Ishikawa (cell line): ENCODE data around the gene HEATR1.

ENCODE experiments used
- CEBPB ChIP-seq: IDR thresholded peaks from 2 replicates; pipeline ENCODE4 v1.6.1; 2012
- CREB1 ChIP-seq: IDR thresholded peaks from 2 replicates; pipeline ENCODE4 v1.6.1; 2012; ENCODE audit warnings: low read depth
- EGR1 ChIP-seq: IDR thresholded peaks from 2 replicates; pipeline ENCODE4 v1.6.1; 2012
- EP300 ChIP-seq: IDR thresholded peaks from 2 replicates; pipeline ENCODE4 v1.6.1; 2012; ENCODE audit warnings: borderline replicate concordance
- FOXM1 ChIP-seq: IDR thresholded peaks from 2 replicates; pipeline ENCODE4 v1.6.1; 2012; ENCODE audit warnings: low read depth, borderline replicate concordance
- MAX ChIP-seq: IDR thresholded peaks from 2 replicates; pipeline ENCODE4 v1.6.1; 2012
- NFIC ChIP-seq: IDR thresholded peaks from 2 replicates; pipeline ENCODE4 v1.6.1; 2012
- RAD21 ChIP-seq: IDR thresholded peaks from 2 replicates; pipeline ENCODE4 v1.6.1; 2012; ENCODE audit warnings: low read depth
- REST ChIP-seq: IDR thresholded peaks from 2 replicates; pipeline ENCODE4 v1.6.1; 2012; ENCODE audit warnings: low read depth, mild to moderate bottlenecking
- TAF1 ChIP-seq: IDR thresholded peaks from 2 replicates; pipeline ENCODE4 v1.6.1; 2012; ENCODE audit warnings: low read depth, mild to moderate bottlenecking
- TCF12 ChIP-seq: IDR thresholded peaks from 2 replicates; pipeline ENCODE4 v1.6.1; 2012; ENCODE audit warnings: low read depth
- TEAD4 ChIP-seq: IDR thresholded peaks from 2 replicates; pipeline ENCODE4 v1.6.1; 2012
- YY1 ChIP-seq: IDR thresholded peaks from 2 replicates; pipeline ENCODE4 v1.6.1; 2012; ENCODE audit warnings: low read depth
- ZBTB7A ChIP-seq: IDR thresholded peaks from 2 replicates; pipeline ENCODE4 v1.6.1; 2012; ENCODE audit warnings: low read depth
- TF ChIP-seq, protein P1 (sequence below): IDR thresholded peaks from 2 replicates; pipeline ENCODE4 v1.6.1; 2012

Gene HEATR1

DNA sequence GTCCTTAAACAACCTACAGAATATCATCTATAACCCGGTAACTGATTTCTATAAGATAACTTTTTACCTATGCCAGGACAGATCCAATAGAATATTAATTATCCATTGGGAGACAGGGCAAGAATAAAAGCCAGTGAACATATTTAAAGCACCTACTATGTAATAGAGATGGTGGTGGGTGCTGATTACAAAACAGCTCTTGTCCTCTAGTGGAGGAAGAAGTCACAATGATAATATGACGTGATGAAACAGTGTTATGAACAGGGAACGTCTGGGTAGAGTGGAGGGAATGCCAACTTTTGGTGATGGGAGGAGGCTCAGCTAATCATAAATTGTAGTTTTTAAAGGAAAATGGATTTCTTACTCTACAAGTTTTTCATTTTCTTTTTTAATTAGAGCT, 78.2 kb downstream of the HEATR1 start:
- TF ChIP-seq MAX (no peak), TAF1 (no peak), CEBPB (no peak), RAD21 (no peak), NFIC (no peak), FOXM1 (no peak), CREB1 (no peak), REST (no peak), EP300 (no peak), ZBTB7A (no peak), TCF12 (no peak), EGR1 (no peak), YY1 (no peak), TEAD4 (no peak)
- TF ChIP-seq, protein P1, sequence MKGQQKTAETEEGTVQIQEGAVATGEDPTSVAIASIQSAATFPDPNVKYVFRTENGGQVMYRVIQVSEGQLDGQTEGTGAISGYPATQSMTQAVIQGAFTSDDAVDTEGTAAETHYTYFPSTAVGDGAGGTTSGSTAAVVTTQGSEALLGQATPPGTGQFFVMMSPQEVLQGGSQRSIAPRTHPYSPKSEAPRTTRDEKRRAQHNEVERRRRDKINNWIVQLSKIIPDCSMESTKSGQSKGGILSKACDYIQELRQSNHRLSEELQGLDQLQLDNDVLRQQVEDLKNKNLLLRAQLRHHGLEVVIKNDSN, result no peak

GRCh38 chr1:236524895-236525184, 79.5 kb downstream of the HEATR1 start:
- TF ChIP-seq, protein P1, result no peak
- no peak for TF ChIP-seq YY1
- TF ChIP-seq TAF1, result no peak

DNA sequence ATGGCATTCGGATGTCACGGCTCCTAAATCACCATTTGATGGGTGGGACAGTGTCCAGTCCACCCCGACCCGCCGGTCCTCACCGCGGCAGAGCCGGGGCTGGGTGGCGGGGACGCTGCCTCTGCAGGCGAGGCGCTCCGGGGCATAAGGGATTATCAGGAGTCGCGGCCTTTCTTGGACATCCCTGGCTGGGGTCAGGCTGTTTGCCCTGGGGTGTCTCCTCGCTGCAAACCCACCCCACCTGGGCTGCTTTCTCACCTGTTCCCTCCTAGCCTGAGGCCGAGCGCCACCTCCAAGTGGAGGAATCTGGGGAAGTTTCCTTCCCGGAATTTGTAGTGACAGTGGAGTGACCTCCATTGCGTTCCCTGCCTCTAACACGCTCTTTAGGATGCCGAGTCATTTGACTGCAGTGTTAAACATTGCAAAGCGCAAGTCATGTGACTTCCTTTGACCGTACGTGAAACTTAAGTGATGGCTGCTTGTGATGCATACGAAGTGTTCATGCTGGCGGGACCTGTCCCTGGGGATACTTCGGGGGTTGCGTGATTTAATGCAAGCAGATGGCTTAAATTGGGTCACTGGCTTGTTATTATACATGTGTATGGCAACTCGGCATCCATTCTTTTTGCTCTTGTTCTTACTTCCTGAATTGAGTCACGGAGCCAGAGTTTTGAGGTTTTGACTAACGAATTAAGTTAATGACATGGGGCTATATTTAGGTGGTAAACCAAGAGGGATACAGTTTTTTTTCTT, 80.0 kb downstream of the HEATR1 start:
- TF ChIP-seq CEBPB, result no peak
- no peak for TF ChIP-seq RAD21
- no peak for TF ChIP-seq TEAD4
- no peak; the same call in 1 of the 2 replicates for TF ChIP-seq TAF1
- TF ChIP-seq, protein P1, result peak; percentile 91
- no peak for TF ChIP-seq TCF12
- peak; percentile 66; the same call in 1 of the 2 replicates for TF ChIP-seq YY1

DNA sequence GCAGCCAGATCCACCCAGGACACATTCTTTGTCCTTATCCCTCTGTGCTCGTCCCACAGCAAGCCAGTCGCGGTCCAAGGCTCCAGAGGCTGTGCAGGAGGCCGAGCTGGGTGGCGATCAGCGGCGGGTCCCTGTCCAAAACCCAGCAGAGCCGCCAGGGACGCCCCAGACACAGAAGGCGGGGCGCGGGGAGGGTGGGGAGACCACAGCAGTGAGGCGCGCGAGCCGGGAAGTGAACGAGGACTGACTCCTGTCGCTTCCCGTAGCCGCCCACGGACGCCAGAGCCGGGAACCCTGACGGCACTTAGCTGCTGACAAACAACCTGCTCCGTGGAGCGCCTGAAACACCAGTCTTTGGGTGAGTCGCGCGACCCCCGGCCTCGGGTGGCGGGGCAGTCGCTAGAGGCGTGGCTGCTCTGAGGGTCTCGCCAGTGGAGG, 80.6 kb downstream of the HEATR1 start, which contains the start of gene LGALS8:
LGALS8 (plus strand) TSS at position 279 of the 438 bp plus-strand sequence. CDS start 2,089 bp downstream, outside the sequence.
- peak; percentile 92 for TF ChIP-seq EGR1
- TF ChIP-seq NFIC, result no peak
- TF ChIP-seq TAF1, result no peak
- TF ChIP-seq CREB1, result no peak
- TF ChIP-seq, protein P1, result no peak

GRCh38 chr1:236522937-236523703, 81.2 kb downstream of the HEATR1 start:
- TF ChIP-seq RAD21, result no peak
- no peak for TF ChIP-seq EGR1
- no peak for TF ChIP-seq CEBPB

- TF ChIP-seq EGR1 (no peak), MAX (no peak), REST (no peak)
Observed at GRCh38 chr1:236520445-236521005, 83.8 kb downstream of the HEATR1 start.
